Right lobe of liver (tissue), 6 donors: ENCODE data around the gene KCNRG. TPM values are rescaled to one million over a fixed set of nuclear protein-coding genes. Genes with fewer than 3 reads are reported as not detected.

ENCODE experiments used
- ATAC-seq, 4 donors: fragments of 200-7000 bp; cut with Tn5 transposase; one replicate each; pipeline ENCODE4 v1.9.1; 2020; ENCODE audit warnings: mild to moderate bottlenecking in 4 of 4, moderate library complexity in 4 of 4
- DNase-seq, 3 donors: peaks; one replicate each; pipeline ENCODE4 v3.0.0-alpha.2; 2020
- H3K27ac ChIP-seq, 3 donors: fragments of 200-600 bp; one replicate each; pipeline ENCODE4 v1.8.0; 2022
- H3K27me3 ChIP-seq, 2 donors: fragments of 200-600 bp; one replicate each; pipeline ENCODE4 v1.8.0; 2022
- H3K36me3 ChIP-seq, 4 donors: fragments of 200-600 bp; sonication (generic) in 1 of 4; one replicate each; pipeline versions ENCODE4 v1.5.1 to v1.8.0; 2017 to 2022; ENCODE audit warnings: control low read depth in 1 of 4
- H3K4me1 ChIP-seq, 4 donors: fragments of 200-600 bp; sonication (generic) in 1 of 4; one replicate each; pipeline versions ENCODE4 v1.5.1 to v1.8.0; 2017 to 2022; ENCODE audit warnings: control low read depth in 1 of 4
- H3K4me3 ChIP-seq, 3 donors: fragments of 200-600 bp; one replicate each; pipeline ENCODE4 v1.8.0; 2022
- H3K9me3 ChIP-seq, 4 donors: fragments of 200-600 bp; sonication (generic) in 1 of 4; one replicate each; pipeline versions ENCODE4 v1.5.1 to v1.8.0; 2017 to 2022; ENCODE audit warnings: control low read depth in 1 of 4
- CTCF ChIP-seq, 4 donors: fragments of 200-600 bp in 3 of 4; fragments of 450-650 bp in 1 of 4; IDR thresholded peaks; one replicate each; pipeline versions ENCODE4 v1.5.1 to v1.8.0; 2016 to 2022; ENCODE audit warnings: antibody characterized with exemption in 4 of 4, mild to moderate bottlenecking in 2 of 4
- POLR2A ChIP-seq: fragments of 450-650 bp; IDR thresholded peaks from one replicate; pipeline ENCODE4 v1.6.1; 2017; ENCODE audit warnings: antibody characterized with exemption, mild to moderate bottlenecking
- WGBS: methylation state at CpG from one replicate; pipeline ENCODE4 v1.1.6; 2018; ENCODE audit warnings: low coverage, low lambda C conversion rate; ENCODE audit not compliant: insufficient coverage; ENCODE audit errors: missing lambda C conversion rate; 5-methylcytosine and 5-hydroxymethylcytosine counted together
- intact Hi-C, 2 donors: fragments of 100-400 bp; cut with DNase I; formaldehyde crosslinking; loops; one replicate each; pipeline versions ENCODE4 v1.11.2 to v1.14.1; 2022
- total RNA-seq, 6 experiments: library from RNA; depleted of rRNA in 2 of 6; stranded (reverse); fragments of >200 nt in 2 of 6; fragmentation: NEBNext Ultra II Directional in 3 of 6; extraction: Animal tissue kit (Norgen Biotek cat#: 25700) in 3 of 6; gene quantifications; one replicate each; pipeline versions ENCODE4 v1.1.0 to v1.2.4, GENCODE V29; 2016 to 2023
- donor health status: DM: no; HTN: yes; CAD: no.
- donor health status: DM: no; HTN: no; CAD: no.
- donor health status: DM: no; HTN: no; CAD: no.
- donor health status: DM: no; HTN: yes; CAD: no.
- donor health status: DM: no; HTN: yes; CAD: no.

KCNRG gene
- total RNA-seq, 6 experiments from 2014 or later: 0.18 to 0.50 (median 0.36) TPM; not detected in 2

DNA sequence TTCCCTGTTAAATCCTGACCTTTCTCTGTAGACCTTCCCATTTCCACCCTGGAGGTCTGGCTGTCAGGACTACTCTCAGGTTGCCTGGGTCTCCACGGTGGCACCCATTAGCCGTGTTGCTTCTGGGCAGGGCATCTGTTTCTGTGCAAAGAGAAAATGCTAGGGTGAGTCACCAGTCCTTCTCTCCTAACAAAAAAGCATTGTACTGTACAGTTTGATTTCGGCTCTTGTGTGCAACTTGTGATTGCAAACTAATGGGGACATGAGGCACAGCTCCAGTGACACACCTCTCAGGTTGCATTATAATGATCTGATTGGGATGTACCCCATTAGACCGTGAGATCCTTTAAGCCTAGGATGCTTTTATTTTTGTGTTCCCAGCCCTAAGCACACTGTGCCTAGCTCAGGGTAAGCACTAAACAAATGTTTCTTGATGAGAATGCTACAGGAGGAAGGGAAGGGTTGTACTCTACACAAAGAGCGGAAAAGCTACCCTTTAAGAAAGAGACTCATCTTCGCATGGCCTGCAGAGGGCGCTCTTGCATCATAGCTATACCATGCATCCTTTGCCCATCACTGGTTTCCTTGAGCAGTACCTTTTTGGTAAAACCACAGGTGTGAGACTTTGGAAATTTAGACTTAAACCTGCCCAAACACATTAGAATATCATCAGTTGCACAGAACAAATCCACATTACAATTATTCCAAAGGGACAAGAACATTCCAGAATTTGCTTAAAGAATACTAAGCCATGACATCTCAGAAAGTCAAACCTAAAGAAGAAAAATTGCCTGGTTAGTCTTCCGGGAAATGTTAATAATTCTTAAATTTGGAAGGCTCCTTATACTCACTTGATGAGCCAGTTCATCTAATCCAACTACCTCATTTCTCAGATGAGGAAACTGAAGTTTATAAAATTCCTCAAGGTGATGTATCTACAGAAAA, 38.7 kb upstream of the KCNRG start:
- Histone ChIP-seq H3K36me3 (no peaks in the 10 kb centered on the region), H3K4me1 (peaks cover 0 to 12% (median 6%) of the 10 kb centered on the region in 4 donors), H3K27me3 (no peaks in the 10 kb centered on the region), H3K4me3 (no peak overlapping the region), H3K27ac (no peak overlapping the region), H3K9me3 (no peaks in the 10 kb centered on the region)
- ATAC-seq: peak; percentile 88 to 91 (median 89)
- WGBS: 40% methylated on average over 8 of the region's 8 CpGs
- peak; percentile 66 to 72 (median 70) for DNase-seq
- TF ChIP-seq POLR2A (no peak), CTCF (IDR thresholded peaks at IDR 0.05) (peak; percentile 85 to 90 (median 89))
- intact Hi-C loops: no loop called here

GRCh38 chr13:49977992-49978391, 37.3 kb upstream of the KCNRG start:
- Histone ChIP-seq H3K4me3 (no peak overlapping the region), H3K4me1 (peaks cover 0 to 6% (median 2%) of the 10 kb centered on the region in 4 donors), H3K27me3 (no peaks in the 10 kb centered on the region), H3K9me3 (no peaks in the 10 kb centered on the region), H3K36me3 (no peaks in the 10 kb centered on the region), H3K27ac (no peak overlapping the region)
- DNase-seq (no peak), ATAC-seq (no peak)
- 85% methylated on average over 3 of the region's 3 CpGs for WGBS
- intact Hi-C loops: no loop called here
- TF ChIP-seq POLR2A (no peak), CTCF (IDR thresholded peaks at IDR 0.05) (no peak)

DNA sequence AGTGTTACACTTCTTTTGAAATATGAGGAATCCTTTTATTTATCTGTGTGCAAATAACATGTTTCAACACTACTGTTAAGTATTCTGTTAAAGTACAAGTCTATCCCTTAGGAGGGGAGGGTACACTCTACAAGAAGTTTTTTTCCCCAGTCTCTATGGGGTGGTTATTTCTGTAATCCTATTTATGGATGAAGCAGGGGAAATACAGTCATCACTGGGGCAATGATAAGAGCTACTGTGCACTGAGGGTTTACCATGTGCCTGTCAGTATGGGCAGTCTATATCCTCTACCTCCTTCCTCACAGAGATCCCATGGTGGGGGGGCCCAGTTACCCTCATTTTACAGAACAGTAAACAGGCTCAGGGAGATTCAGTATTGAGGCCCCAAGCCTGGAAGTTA, 35.0 kb upstream of the KCNRG start:
- no peaks in the 10 kb centered on the region for H3K36me3 ChIP-seq
- H3K4me1 ChIP-seq: peaks cover 0 to 4% (median 0%) of the 10 kb centered on the region in 4 donors
- TF ChIP-seq POLR2A (no peak), CTCF (IDR thresholded peaks at IDR 0.05) (no peak)
- no peaks in the 10 kb centered on the region for H3K27me3 ChIP-seq
- H3K9me3 ChIP-seq: no peaks in the 10 kb centered on the region
- DNase-seq (no peak), ATAC-seq (no peak)
- H3K4me3 ChIP-seq: no peak overlapping the region
- no peak overlapping the region for H3K27ac ChIP-seq
- intact Hi-C loops: no loop called here

DNA sequence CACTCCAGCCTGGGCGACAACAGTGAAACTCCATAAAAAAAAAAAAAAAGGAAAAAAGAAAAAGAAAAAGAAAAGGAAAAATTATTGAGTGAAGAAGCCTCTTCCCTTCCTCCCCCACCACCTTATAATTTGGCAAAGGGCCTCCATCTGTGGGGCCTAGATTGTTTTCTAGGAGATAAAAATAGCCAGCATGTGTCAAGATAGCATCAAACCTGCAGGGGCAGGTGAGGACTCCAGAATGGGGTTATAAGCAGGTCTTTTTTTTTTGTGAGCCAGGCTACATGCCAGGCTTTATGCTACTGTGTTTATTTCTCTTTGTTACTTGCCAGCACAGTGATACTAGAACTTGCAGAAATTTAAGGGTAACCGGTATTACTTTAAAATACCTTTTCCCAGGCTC, 30.1 kb upstream of the KCNRG start:
- Histone ChIP-seq H3K4me3 (no peak overlapping the region), H3K4me1 (peaks cover 0 to 25% (median 6%) of the 10 kb centered on the region in 4 donors), H3K27me3 (no peaks in the 10 kb centered on the region), H3K27ac (peak overlapping the region in 1 of 3 donors; percentile 24), H3K36me3 (no peaks in the 10 kb centered on the region), H3K9me3 (no peaks in the 10 kb centered on the region)
- 53% methylated on average over 2 of the region's 2 CpGs for WGBS
- ATAC-seq (peak; percentile 25 to 62 (median 40)), DNase-seq (no peak)
- TF ChIP-seq POLR2A (no peak), CTCF (IDR thresholded peaks at IDR 0.05) (no peak)
- intact Hi-C loops: no loop called here
